ENCODE data around the gene ZXDC. TPM values are rescaled to one million over a fixed set of nuclear protein-coding genes. Genes with fewer than 3 reads are reported as not detected.
A peak's percentile ranks its signal among the peaks of the same experiment; 100 is the strongest.

ZXDC gene, protein sequence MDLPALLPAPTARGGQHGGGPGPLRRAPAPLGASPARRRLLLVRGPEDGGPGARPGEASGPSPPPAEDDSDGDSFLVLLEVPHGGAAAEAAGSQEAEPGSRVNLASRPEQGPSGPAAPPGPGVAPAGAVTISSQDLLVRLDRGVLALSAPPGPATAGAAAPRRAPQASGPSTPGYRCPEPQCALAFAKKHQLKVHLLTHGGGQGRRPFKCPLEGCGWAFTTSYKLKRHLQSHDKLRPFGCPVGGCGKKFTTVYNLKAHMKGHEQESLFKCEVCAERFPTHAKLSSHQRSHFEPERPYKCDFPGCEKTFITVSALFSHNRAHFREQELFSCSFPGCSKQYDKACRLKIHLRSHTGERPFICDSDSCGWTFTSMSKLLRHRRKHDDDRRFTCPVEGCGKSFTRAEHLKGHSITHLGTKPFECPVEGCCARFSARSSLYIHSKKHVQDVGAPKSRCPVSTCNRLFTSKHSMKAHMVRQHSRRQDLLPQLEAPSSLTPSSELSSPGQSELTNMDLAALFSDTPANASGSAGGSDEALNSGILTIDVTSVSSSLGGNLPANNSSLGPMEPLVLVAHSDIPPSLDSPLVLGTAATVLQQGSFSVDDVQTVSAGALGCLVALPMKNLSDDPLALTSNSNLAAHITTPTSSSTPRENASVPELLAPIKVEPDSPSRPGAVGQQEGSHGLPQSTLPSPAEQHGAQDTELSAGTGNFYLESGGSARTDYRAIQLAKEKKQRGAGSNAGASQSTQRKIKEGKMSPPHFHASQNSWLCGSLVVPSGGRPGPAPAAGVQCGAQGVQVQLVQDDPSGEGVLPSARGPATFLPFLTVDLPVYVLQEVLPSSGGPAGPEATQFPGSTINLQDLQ
- total RNA-seq (44.8 TPM), polyA plus RNA-seq (ENCODE audit: insufficient read depth, low read depth, low replicate concordance) (11.4 TPM)
- long read RNA-seq, donor 1, transcript ZXDC-201 (6 exons, 2,579 nt): major isoform, 8 of 8 reads
- long read RNA-seq, donor 1, partial matches to known transcripts: 0 of 8 reads
- long read RNA-seq, donor 1, other reads (novel, unspliced or antisense): 0 of 8 reads
- long read RNA-seq, donor 2, full-length matches to known transcripts: 10 of 10 reads
- long read RNA-seq, donor 2, partial matches to known transcripts: 0 of 10 reads
- long read RNA-seq, donor 2, other reads (novel, unspliced or antisense): 0 of 10 reads
- long read RNA-seq, donor 3, full-length matches to known transcripts: 13 of 18 reads
- long read RNA-seq, donor 3, partial matches to known transcripts: 5 of 18 reads
- long read RNA-seq, donor 3, other reads (novel, unspliced or antisense): 0 of 18 reads
- long read RNA-seq, donor 4, full-length matches to known transcripts: 9 of 9 reads
- long read RNA-seq, donor 4, partial matches to known transcripts: 0 of 9 reads
- long read RNA-seq, donor 4, other reads (novel, unspliced or antisense): 0 of 9 reads
- long read RNA-seq, donor 5, partial matches to known transcripts: 0 of 1 reads
- long read RNA-seq, donor 5, other reads (novel, unspliced or antisense): 0 of 1 reads
- long read RNA-seq, donor 6, partial matches to known transcripts: 0 of 1 reads
- long read RNA-seq, donor 6, other reads (novel, unspliced or antisense): 0 of 1 reads
- long read RNA-seq, donor 7, full-length matches to known transcripts: 20 of 72 reads
- long read RNA-seq, donor 7, partial matches to known transcripts: 15 of 72 reads
- long read RNA-seq, donor 7, other reads (novel, unspliced or antisense): 37 of 72 reads
- long read RNA-seq, donor 8, full-length matches to known transcripts: 8 of 8 reads
- long read RNA-seq, donor 8, partial matches to known transcripts: 0 of 8 reads
- long read RNA-seq, donor 8, other reads (novel, unspliced or antisense): 0 of 8 reads
- long read RNA-seq, donor 9, partial matches to known transcripts: 0 of 1 reads
- long read RNA-seq, donor 9, other reads (novel, unspliced or antisense): 0 of 1 reads
- long read RNA-seq, donor 10, transcript ZXDC-201 (6 exons, 2,579 nt): major isoform, 7 of 7 reads
- long read RNA-seq, donor 10, partial matches to known transcripts: 0 of 7 reads
- long read RNA-seq, donor 10, other reads (novel, unspliced or antisense): 0 of 7 reads

DNA sequence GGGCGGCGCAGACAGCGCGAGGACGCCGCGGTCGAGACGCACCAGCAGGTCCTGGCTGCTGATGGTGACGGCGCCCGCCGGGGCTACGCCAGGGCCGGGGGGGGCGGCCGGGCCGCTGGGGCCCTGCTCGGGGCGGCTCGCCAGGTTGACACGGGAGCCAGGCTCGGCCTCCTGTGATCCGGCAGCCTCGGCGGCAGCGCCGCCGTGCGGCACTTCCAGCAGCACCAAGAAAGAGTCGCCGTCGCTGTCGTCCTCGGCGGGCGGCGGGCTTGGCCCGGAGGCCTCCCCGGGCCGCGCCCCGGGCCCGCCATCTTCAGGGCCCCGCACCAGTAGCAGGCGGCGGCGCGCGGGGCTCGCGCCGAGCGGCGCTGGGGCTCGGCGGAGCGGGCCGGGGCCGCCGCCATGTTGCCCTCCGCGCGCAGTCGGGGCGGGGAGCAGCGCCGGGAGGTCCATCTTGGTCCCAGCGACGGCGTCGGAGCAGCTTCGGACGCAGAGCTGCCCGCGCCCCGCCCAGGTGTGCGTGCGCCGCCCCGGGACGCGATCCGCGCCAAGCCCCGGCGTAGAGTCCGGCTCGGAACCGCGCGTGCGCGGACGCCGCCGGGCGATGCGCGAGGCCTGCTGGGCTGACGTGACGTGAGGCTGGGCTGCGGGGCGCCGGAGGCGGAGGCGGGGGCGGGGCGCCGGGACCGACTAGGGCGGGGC lies at the start of gene ZXDC:
TSS of gene ZXDC (minus strand) at position 479 of the 702 bp plus-strand sequence. CDS start at position 453, 26 bp downstream.
- FAIRE-seq (no peak), DNase-seq (peak; percentile 93 to 99 (median 97))
- peaks cover 3 to 11% (median 6%) of the 10 kb centered on the region in 3 donors for H3K36me3 ChIP-seq (ENCODE audit: control insufficient read depth in 2 of 3, insufficient read depth in 3 of 3, low read length in 3 of 3)
- no peaks in the 10 kb centered on the region for H3K27me3 ChIP-seq (ENCODE audit: control insufficient read depth, insufficient read depth, low read length)
- TF ChIP-seq, protein P1, sequence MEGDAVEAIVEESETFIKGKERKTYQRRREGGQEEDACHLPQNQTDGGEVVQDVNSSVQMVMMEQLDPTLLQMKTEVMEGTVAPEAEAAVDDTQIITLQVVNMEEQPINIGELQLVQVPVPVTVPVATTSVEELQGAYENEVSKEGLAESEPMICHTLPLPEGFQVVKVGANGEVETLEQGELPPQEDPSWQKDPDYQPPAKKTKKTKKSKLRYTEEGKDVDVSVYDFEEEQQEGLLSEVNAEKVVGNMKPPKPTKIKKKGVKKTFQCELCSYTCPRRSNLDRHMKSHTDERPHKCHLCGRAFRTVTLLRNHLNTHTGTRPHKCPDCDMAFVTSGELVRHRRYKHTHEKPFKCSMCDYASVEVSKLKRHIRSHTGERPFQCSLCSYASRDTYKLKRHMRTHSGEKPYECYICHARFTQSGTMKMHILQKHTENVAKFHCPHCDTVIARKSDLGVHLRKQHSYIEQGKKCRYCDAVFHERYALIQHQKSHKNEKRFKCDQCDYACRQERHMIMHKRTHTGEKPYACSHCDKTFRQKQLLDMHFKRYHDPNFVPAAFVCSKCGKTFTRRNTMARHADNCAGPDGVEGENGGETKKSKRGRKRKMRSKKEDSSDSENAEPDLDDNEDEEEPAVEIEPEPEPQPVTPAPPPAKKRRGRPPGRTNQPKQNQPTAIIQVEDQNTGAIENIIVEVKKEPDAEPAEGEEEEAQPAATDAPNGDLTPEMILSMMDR (IDR thresholded peaks at IDR 0.05; ENCODE audit: borderline replicate concordance, extremely low read depth, insufficient read depth): peak; percentile 38
- H3K27ac ChIP-seq (ENCODE audit: low read depth in 2 of 2, low read length in 2 of 2): peak within 1 kb of the TSS; percentile 90 to 92
- H3K9me3 ChIP-seq (ENCODE audit: control insufficient read depth in 2 of 3, insufficient read depth in 1 of 3, low read length in 3 of 3): no peaks in the 10 kb centered on the region
- H3K4me1 ChIP-seq (ENCODE audit: control insufficient read depth in 2 of 3, insufficient read depth in 2 of 3, low read depth in 1 of 3, low read length in 3 of 3): peaks cover 5 to 25% (median 16%) of the 10 kb centered on the region in 3 donors
- intact Hi-C loops (cut with DNase I): no loop called here
- peak within 1 kb of the TSS; percentile 76 to 94 (median 89) for H3K4me3 ChIP-seq (ENCODE audit: low read length in 3 of 3)
- peak within 1 kb of the TSS; percentile 74 to 91 (median 81) for H3K9ac ChIP-seq (ENCODE audit: low read length in 3 of 3)

DNA sequence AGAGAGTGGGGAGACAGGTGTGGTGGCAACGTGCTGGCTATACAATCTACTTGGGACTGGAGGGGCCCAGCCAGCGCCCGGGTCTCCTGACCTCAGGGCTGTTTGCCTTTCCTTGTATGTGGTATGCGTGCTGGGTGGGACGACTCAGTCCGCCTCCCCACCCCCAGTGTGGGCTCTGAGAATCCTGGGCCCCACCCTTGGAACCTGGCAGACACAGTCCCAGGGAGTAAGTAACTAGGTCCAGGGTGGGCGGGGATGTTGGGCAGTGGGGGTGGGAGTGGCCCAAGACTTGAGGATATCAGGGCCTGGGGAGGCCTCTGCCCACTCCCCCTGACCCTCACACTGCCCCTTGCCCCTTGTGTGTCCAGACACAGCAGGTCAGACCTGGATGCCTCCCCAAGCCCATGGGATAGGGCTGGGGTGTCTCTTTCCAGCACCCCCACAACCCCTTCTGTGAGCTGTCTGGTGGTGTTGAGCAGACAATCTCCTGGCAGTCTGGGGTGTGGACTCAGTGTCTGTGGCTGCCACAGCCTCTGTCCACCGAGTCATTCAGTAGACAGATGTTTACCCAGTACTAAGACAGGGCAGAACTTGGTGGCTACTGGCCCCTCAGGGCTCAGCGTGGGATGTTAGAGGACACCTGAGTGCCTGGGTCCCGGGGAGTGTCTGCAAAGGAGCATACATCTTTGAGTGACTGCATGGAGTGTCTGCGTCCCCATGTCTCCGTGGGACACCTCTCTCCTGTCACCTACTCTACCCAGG lies 49.6 kb upstream of the ZXDC start:
- peaks cover 3% of the 10 kb centered on the region for H3K27me3 ChIP-seq (ENCODE audit: control insufficient read depth, insufficient read depth, low read length)
- TF ChIP-seq, protein P1 (IDR thresholded peaks at IDR 0.05; ENCODE audit: borderline replicate concordance, extremely low read depth, insufficient read depth): no peak
- no peaks in the 10 kb centered on the region for H3K9me3 ChIP-seq (ENCODE audit: control insufficient read depth in 2 of 3, insufficient read depth in 1 of 3, low read length in 3 of 3)
- H3K27ac ChIP-seq (ENCODE audit: low read depth in 2 of 2, low read length in 2 of 2): no peak overlapping the region
- H3K4me3 ChIP-seq (ENCODE audit: low read length in 3 of 3): peak overlapping the region in 2 of 3 donors; percentile 54 to 64
- peak overlapping the region in 1 of 3 donors; percentile 26 for H3K9ac ChIP-seq (ENCODE audit: low read length in 3 of 3)
- intact Hi-C loops (cut with DNase I): no loop called here
- FAIRE-seq (no peak), DNase-seq (peak in 1 of 5 donors; percentile 56)
- H3K36me3 ChIP-seq (ENCODE audit: control insufficient read depth in 2 of 3, insufficient read depth in 3 of 3, low read length in 3 of 3): no peaks in the 10 kb centered on the region
- peaks cover 0 to 5% (median 4%) of the 10 kb centered on the region in 3 donors for H3K4me1 ChIP-seq (ENCODE audit: control insufficient read depth in 2 of 3, insufficient read depth in 2 of 3, low read depth in 1 of 3, low read length in 3 of 3)
